HL-60/S4 (cell line): ENCODE data around the gene PCDHGA5.
"Not testable (repeated sequence)": the region's sequence is repeated elsewhere in the genome, so short reads cannot be mapped to it uniquely, and the experiment has no call there.

Source experiments
- in situ Hi-C: fragments of 300-500 bp; cut with MboI; formaldehyde crosslinking; loops from 2 replicates; pipeline ENCODE4 v1.14.3; 2022; ENCODE audit warnings: low sequenced_read_pairs

PCDHGA5 gene

GRCh38 chr5:141384471-141385267 lies 20.7 kb downstream of the PCDHGA5 start:
- in situ Hi-C loops = no loop called here

GRCh38 chr5:141387557-141388311 lies 23.8 kb downstream of the PCDHGA5 start, which contains the start of gene PCDHGB4:
Gene PCDHGB4, plus strand, starts transcription at chr5:141387698. Its CDS starts 187 bp downstream, at chr5:141387885.
- in situ Hi-C loops = not testable (repeated sequence)

GRCh38 chr5:141388661-141389060 lies 24.7 kb downstream of the PCDHGA5 start:
- in situ Hi-C loops = no loop called here

GRCh38 chr5:141389153-141390042 lies 25.4 kb downstream of the PCDHGA5 start:
- in situ Hi-C loops = no loop called here

- in situ Hi-C loops = no loop called here
Measured at GRCh38 chr5:141392429-141393198, 28.7 kb downstream of the PCDHGA5 start, which contains the start of gene PCDHGA8. Gene PCDHGA8, plus strand, starts transcription at chr5:141392633. Its CDS starts 181 bp downstream, at chr5:141392814.

GRCh38 chr5:141393267-141393666 lies 29.3 kb downstream of the PCDHGA5 start:
- in situ Hi-C loops = no loop called here

GRCh38 chr5:141394401-141395187 lies 30.6 kb downstream of the PCDHGA5 start:
- in situ Hi-C loops = not testable (repeated sequence)

GRCh38 chr5:141397756-141398551 lies 34.0 kb downstream of the PCDHGA5 start, which contains the start of gene PCDHGB5:
Gene PCDHGB5, plus strand, starts transcription at chr5:141397947. Its CDS starts 181 bp downstream, at chr5:141398128.
- in situ Hi-C loops = not testable (repeated sequence)

- in situ Hi-C loops = no loop called here
Measured at GRCh38 chr5:141398608-141399007, 34.6 kb downstream of the PCDHGA5 start.

GRCh38 chr5:141399555-141400258 lies 35.7 kb downstream of the PCDHGA5 start:
- in situ Hi-C loops = no loop called here

GRCh38 chr5:141402553-141403243 lies 38.7 kb downstream of the PCDHGA5 start, which contains the start of gene PCDHGA9:
Gene PCDHGA9, plus strand, starts transcription at chr5:141402778. Its CDS starts 175 bp downstream, at chr5:141402953.
- in situ Hi-C loops = no loop called here

- in situ Hi-C loops = no loop called here
Measured at GRCh38 chr5:141403387-141403786, 39.4 kb downstream of the PCDHGA5 start.

- in situ Hi-C loops = not testable (repeated sequence)
Measured at GRCh38 chr5:141407790-141408505, 44.0 kb downstream of the PCDHGA5 start, which contains the start of gene PCDHGB6. Gene PCDHGB6, plus strand, starts transcription at chr5:141408021. Its CDS starts 182 bp downstream, at chr5:141408203.

GRCh38 chr5:141409598-141410306 lies 45.8 kb downstream of the PCDHGA5 start:
- in situ Hi-C loops = loop anchor here (10.0 kb wide), 1 partner anchor 145 kb away; no protein-coding TSS in a partner anchor

- in situ Hi-C loops = loop anchor here (10.0 kb wide), 1 partner anchor 143 kb away; no protein-coding TSS in a partner anchor
Measured at GRCh38 chr5:141411575-141411974, 47.6 kb downstream of the PCDHGA5 start.
